ENCODE measurements around the gene RBM41.

RBM41 gene

DNA sequence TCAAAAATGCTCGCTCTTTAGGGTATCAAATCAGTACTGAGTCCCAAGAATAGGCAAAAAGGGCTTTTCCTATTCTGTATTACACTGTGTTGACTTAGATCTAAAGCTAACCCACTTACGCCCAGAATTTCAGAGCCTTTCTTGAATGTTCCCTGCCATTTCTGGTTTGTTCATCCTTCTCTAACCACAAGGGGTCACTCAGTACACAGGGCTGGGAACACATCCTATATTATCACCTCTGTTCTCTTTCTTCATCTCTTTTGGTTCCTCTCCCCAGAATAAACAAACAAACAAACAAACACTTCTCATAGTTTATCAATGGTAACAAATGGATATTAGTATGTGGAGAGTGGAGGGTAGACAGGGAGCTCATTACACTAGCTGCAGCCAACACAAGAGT lies 93.1 kb downstream of the RBM41 start:
- FAIRE-seq = peak; percentile 35

- no peak for FAIRE-seq
These were observed 103.7 kb downstream of the RBM41 start for GRCh38 chrX:107014936-107015335.

Measured in A204.1 (cell line).